Epithelial cell of proximal tubule (primary cell): ENCODE measurements around the gene GPR17. TPM values are rescaled to one million over a fixed set of nuclear protein-coding genes. Genes with fewer than 3 reads are reported as not detected.
A peak's percentile ranks its signal among the peaks of the same experiment; 100 is the strongest.

Source experiments
- DNase-seq: peaks from one replicate; pipeline ENCODE4 v3.0.0-alpha.2; 2011; ENCODE audit warnings: low read depth
- H3K4me3 ChIP-seq: 2 replicates; pipeline ENCODE4 v1.5.1; 2011; ENCODE audit warnings: low read depth, mild to moderate bottlenecking, low read length
- CTCF ChIP-seq: conservative IDR thresholded peaks from 2 replicates; pipeline ENCODE4 v1.5.1; 2012; ENCODE audit warnings: low read depth, mild to moderate bottlenecking, low read length
- total RNA-seq: library from RNA; depleted of rRNA; stranded (reverse); fragments of >200 nt; gene quantifications from 2 replicates; pipeline ENCODE4 v1.2.3, GENCODE V29; 2015

GPR17 gene
- total RNA-seq, 1 donor from 2014 or later = not detected

GRCh38 chr2:127638361-127639110 lies 7.4 kb upstream of the GPR17 start:
- no peak for TF ChIP-seq CTCF
- no peak overlapping the region for H3K4me3 ChIP-seq
- DNase-seq = no peak

GRCh38 chr2:127639111-127639474 lies 6.9 kb upstream of the GPR17 start:
- H3K4me3 ChIP-seq = no peak overlapping the region
- no peak for TF ChIP-seq CTCF
- no peak for DNase-seq

- peak; percentile 28 for TF ChIP-seq CTCF
- DNase-seq = no peak
- no peak overlapping the region for H3K4me3 ChIP-seq
Measured at GRCh38 chr2:127640082-127641072, 5.6 kb upstream of the GPR17 start.

GRCh38 chr2:127641133-127641532 lies 4.8 kb upstream of the GPR17 start:
- H3K4me3 ChIP-seq = no peak overlapping the region
- TF ChIP-seq CTCF = no peak
- no peak for DNase-seq

- TF ChIP-seq CTCF = no peak
- no peak for DNase-seq
- no peak overlapping the region for H3K4me3 ChIP-seq
Measured at GRCh38 chr2:127641846-127642507, 4.0 kb upstream of the GPR17 start.

GRCh38 chr2:127642706-127643438 lies 3.1 kb upstream of the GPR17 start:
- TF ChIP-seq CTCF = no peak
- DNase-seq = no peak
- H3K4me3 ChIP-seq = no peak overlapping the region
